GM23338 (cell line): ENCODE results near the gene EXOSC5. TPM values are rescaled to one million over a fixed set of nuclear protein-coding genes. Genes with fewer than 3 reads are reported as not detected.

Experiments
- ATAC-seq: fragments of 200-7000 bp; cut with Tn5 transposase; 3 replicates; pipeline ENCODE4 v1.9.1; 2020
- DNase-seq: peaks from one replicate; pipeline ENCODE4 v3.0.0-alpha.2; 2015; ENCODE audit warnings: low spot score
- H2AFZ ChIP-seq: fragments of 200-600 bp; sonication (generic); 2 replicates; pipeline ENCODE4 v1.8.0; 2016; ENCODE audit warnings: antibody characterized with exemption, mild to moderate bottlenecking, moderate library complexity
- H3F3A ChIP-seq: fragments of 200-600 bp; sonication (generic); replicated peaks from 2 replicates; pipeline ENCODE4 v1.8.0; 2017; ENCODE audit warnings: antibody characterized with exemption, mixed run types, low read depth
- H3K27ac ChIP-seq: fragments of 200-600 bp; sonication (generic); 2 replicates; pipeline ENCODE4 v1.6.1; 2016; ENCODE audit warnings: low read depth
- H3K27me3 ChIP-seq: fragments of 200-600 bp; sonication (generic); 2 replicates; pipeline ENCODE4 v1.8.0; 2016; ENCODE audit warnings: mild to moderate bottlenecking, mixed run types, moderate library complexity; ENCODE audit not compliant: insufficient read depth
- H3K36me3 ChIP-seq: fragments of 200-600 bp; sonication (generic); 2 replicates; pipeline ENCODE4 v1.8.0; 2016; ENCODE audit warnings: mild to moderate bottlenecking; ENCODE audit not compliant: insufficient read depth
- H3K4me1 ChIP-seq: fragments of 200-600 bp; sonication (generic); 2 replicates; pipeline ENCODE4 v1.8.0; 2016; ENCODE audit warnings: mild to moderate bottlenecking, moderate library complexity; ENCODE audit not compliant: insufficient read depth
- H3K4me2 ChIP-seq: fragments of 200-600 bp; sonication (generic); 2 replicates; pipeline ENCODE4 v1.7.1; 2017; ENCODE audit warnings: mixed run types
- H3K4me3 ChIP-seq: fragments of 200-600 bp; sonication (generic); 2 replicates; pipeline ENCODE4 v1.6.1; 2016; ENCODE audit warnings: mixed run types
- H3K79me2 ChIP-seq: fragments of 200-600 bp; sonication (generic); replicated peaks from 2 replicates; pipeline ENCODE4 v1.8.0; 2017; ENCODE audit warnings: mild to moderate bottlenecking; ENCODE audit not compliant: insufficient read depth
- H3K9me2 ChIP-seq: fragments of 200-600 bp; sonication (generic); 2 replicates; pipeline ENCODE4 v1.8.0; 2017; ENCODE audit not compliant: insufficient read depth
- H4K20me1 ChIP-seq: fragments of 200-600 bp; sonication (generic); replicated peaks from 2 replicates; pipeline ENCODE4 v1.8.0; 2017; ENCODE audit warnings: mild to moderate bottlenecking; ENCODE audit not compliant: insufficient read depth
- H3K27ac Mint-ChIP-seq: 2 replicates; pipeline ENCODE4 v1.8.0; 2020; ENCODE audit warnings: inconsistent platforms, mild to moderate bottlenecking, moderate library complexity, mixed read lengths
- H3K27me3 Mint-ChIP-seq: 3 replicates; pipeline ENCODE4 v1.8.0; 2022; ENCODE audit warnings: low read depth, mild to moderate bottlenecking, moderate library complexity, mixed read lengths, inconsistent platforms; ENCODE audit not compliant: insufficient read depth, poor library complexity
- H3K36me3 Mint-ChIP-seq: 3 replicates; pipeline ENCODE4 v1.8.0; 2021; ENCODE audit warnings: low read depth, mild to moderate bottlenecking, inconsistent platforms, moderate library complexity, mixed read lengths
- H3K4me1 Mint-ChIP-seq: 3 replicates; pipeline ENCODE4 v1.8.0; 2020; ENCODE audit warnings: mild to moderate bottlenecking, inconsistent platforms, mixed read lengths
- H3K4me3 Mint-ChIP-seq: 3 replicates; pipeline ENCODE4 v1.8.0; 2021; ENCODE audit warnings: moderate library complexity, mild to moderate bottlenecking, inconsistent platforms, mixed read lengths
- H3K9me3 Mint-ChIP-seq: 3 replicates; pipeline ENCODE4 v1.8.0; 2020; ENCODE audit warnings: moderate library complexity, mild to moderate bottlenecking, inconsistent platforms, mixed read lengths
- EZH2phosphoT487 ChIP-seq: fragments of 200-600 bp; sonication (generic); IDR thresholded peaks from one replicate; pipeline ENCODE4 v1.8.1; 2018; ENCODE audit warnings: antibody characterized with exemption; ENCODE audit not compliant: unreplicated experiment
- STAT1 ChIP-seq: IDR thresholded peaks from one replicate; pipeline ENCODE4 v1.6.1; 2016; ENCODE audit warnings: antibody characterized with exemption; ENCODE audit not compliant: unreplicated experiment
- ZNF462 ChIP-seq: fragments of 250-450 bp; sonication (Bioruptor Pico); IDR thresholded peaks from 2 replicates; pipeline ENCODE4 v1.5.0; 2020; ENCODE audit warnings: mild to moderate bottlenecking, moderate library complexity
- polyA plus RNA-seq: library from polyadenylated mRNA; unstranded; fragments of >200 nt; fragmentation: Nextera tagmentation; extraction: Ambion mirVana; gene quantifications from 2 replicates; pipeline ENCODE4 v1.2.1, GENCODE V29; 2016
- total RNA-seq: library from RNA; depleted of rRNA; stranded (reverse); fragments of >200 nt; shearing (Covaris generic); gene quantifications from 2 replicates; pipeline ENCODE4 v1.2.3, GENCODE V29; 2014
- TF ChIP-seq, protein P1 (sequence below): IDR thresholded peaks from 2 replicates; pipeline ENCODE4 v1.6.1; 2016; ENCODE audit warnings: antibody characterized with exemption
- TF ChIP-seq, protein P2 (sequence below): IDR thresholded peaks from one replicate; pipeline ENCODE4 v1.6.1; 2018; ENCODE audit warnings: antibody characterized with exemption; ENCODE audit not compliant: unreplicated experiment

Gene EXOSC5
- total and polyA plus RNA-seq, 2 experiments from 2014 or later: 65.1 to 125 TPM

DNA sequence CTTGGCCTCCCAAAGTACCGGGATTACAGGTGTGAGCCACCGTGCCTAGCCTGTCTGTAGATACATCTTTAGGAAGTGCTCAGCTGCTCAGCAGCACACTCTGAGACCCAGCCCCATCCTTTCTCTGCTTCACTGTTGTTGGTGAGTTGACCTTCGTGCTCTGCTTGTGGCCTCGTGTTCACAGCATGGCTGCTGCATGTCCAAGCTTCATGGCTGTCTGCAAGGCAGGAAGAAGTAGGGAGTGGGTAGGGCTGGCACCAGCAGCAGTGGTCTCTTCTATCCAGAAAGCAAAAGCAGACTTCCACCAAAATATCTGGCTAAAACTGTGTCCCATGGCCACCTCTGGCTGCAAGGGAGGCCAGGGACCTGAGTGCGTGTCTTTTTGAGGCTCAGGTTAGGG, 15.8 kb upstream of the EXOSC5 start:
- Mint-ChIP-seq H3K4me1 (no peaks in the 10 kb centered on the region; the same call in 2 of the 3 replicates), H3K36me3 (peaks cover 11% of the 10 kb centered on the region; the same call in 2 of the 3 replicates), H3K9me3 (no peaks in the 10 kb centered on the region), H3K4me3 (no peak overlapping the region), H3K27ac (no peak overlapping the region), H3K27me3 (peaks cover 10% of the 10 kb centered on the region)
- DNase-seq (no peak), ATAC-seq (no peak)
- Histone ChIP-seq H3K4me1 (no peaks in the 10 kb centered on the region), H3F3A (no peaks in the 10 kb centered on the region), H3K27ac (no peak overlapping the region), H4K20me1 (no peaks in the 10 kb centered on the region), H2AFZ (no peak overlapping the region), H3K4me3 (no peak overlapping the region), H3K27me3 (no peaks in the 10 kb centered on the region), H3K4me2 (no peak overlapping the region), H3K36me3 (no peaks in the 10 kb centered on the region), H3K9me2 (no peaks in the 10 kb centered on the region), H3K79me2 (no peaks in the 10 kb centered on the region)
- TF ChIP-seq, protein P1, sequence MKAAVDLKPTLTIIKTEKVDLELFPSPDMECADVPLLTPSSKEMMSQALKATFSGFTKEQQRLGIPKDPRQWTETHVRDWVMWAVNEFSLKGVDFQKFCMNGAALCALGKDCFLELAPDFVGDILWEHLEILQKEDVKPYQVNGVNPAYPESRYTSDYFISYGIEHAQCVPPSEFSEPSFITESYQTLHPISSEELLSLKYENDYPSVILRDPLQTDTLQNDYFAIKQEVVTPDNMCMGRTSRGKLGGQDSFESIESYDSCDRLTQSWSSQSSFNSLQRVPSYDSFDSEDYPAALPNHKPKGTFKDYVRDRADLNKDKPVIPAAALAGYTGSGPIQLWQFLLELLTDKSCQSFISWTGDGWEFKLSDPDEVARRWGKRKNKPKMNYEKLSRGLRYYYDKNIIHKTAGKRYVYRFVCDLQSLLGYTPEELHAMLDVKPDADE: no peak
- TF ChIP-seq, protein P2, sequence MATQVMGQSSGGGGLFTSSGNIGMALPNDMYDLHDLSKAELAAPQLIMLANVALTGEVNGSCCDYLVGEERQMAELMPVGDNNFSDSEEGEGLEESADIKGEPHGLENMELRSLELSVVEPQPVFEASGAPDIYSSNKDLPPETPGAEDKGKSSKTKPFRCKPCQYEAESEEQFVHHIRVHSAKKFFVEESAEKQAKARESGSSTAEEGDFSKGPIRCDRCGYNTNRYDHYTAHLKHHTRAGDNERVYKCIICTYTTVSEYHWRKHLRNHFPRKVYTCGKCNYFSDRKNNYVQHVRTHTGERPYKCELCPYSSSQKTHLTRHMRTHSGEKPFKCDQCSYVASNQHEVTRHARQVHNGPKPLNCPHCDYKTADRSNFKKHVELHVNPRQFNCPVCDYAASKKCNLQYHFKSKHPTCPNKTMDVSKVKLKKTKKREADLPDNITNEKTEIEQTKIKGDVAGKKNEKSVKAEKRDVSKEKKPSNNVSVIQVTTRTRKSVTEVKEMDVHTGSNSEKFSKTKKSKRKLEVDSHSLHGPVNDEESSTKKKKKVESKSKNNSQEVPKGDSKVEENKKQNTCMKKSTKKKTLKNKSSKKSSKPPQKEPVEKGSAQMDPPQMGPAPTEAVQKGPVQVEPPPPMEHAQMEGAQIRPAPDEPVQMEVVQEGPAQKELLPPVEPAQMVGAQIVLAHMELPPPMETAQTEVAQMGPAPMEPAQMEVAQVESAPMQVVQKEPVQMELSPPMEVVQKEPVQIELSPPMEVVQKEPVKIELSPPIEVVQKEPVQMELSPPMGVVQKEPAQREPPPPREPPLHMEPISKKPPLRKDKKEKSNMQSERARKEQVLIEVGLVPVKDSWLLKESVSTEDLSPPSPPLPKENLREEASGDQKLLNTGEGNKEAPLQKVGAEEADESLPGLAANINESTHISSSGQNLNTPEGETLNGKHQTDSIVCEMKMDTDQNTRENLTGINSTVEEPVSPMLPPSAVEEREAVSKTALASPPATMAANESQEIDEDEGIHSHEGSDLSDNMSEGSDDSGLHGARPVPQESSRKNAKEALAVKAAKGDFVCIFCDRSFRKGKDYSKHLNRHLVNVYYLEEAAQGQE: no peak
- TF ChIP-seq EZH2phosphoT487: no peak
- no peak for TF ChIP-seq STAT1
- TF ChIP-seq ZNF462 (CRISPR knock-in tag): no peak
